Measurements from ENCODE around the gene DACH1. TPM values are rescaled to one million over a fixed set of nuclear protein-coding genes. Genes with fewer than 3 reads are reported as not detected.

Gene DACH1
- total and polyA plus RNA-seq, 12 donors: 3.6 to 20.0 (median 8.8) TPM

DNA sequence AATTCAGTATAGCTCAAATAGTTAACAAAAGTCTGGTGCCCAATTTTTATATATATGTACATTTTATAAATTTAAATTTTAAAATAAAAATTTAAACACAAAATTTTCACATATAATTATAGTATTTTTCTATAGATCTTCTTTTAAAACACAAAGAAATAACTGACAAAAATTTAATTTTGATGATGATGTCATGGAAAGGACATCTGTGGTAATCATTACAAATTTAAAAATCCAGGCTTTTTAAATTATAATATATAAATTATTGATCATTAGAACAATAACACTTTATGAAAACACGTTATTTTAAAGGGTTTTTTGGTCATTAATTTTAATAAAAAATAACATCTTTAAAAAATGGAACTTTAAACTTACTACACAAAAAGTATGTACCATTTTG, 381.1 kb downstream of the DACH1 start:
- no peaks in the 10 kb centered on the region for H3K4me1 ChIP-seq (replicated peaks in 1 of 2)
- H3K27me3 ChIP-seq: no peaks in the 10 kb centered on the region
- WGBS, 4 donors: 86 to 91% (median 87%) methylated on average over 1 of the region's 1 CpG
- no peak for DNase-seq
- no peak overlapping the region for H3K4me3 ChIP-seq
- no peaks in the 10 kb centered on the region for H3K9me3 ChIP-seq (replicated peaks in 1 of 3)
- no peak for TF ChIP-seq POLR2A (IDR thresholded peaks at IDR 0.05)
- TF ChIP-seq, protein P1, sequence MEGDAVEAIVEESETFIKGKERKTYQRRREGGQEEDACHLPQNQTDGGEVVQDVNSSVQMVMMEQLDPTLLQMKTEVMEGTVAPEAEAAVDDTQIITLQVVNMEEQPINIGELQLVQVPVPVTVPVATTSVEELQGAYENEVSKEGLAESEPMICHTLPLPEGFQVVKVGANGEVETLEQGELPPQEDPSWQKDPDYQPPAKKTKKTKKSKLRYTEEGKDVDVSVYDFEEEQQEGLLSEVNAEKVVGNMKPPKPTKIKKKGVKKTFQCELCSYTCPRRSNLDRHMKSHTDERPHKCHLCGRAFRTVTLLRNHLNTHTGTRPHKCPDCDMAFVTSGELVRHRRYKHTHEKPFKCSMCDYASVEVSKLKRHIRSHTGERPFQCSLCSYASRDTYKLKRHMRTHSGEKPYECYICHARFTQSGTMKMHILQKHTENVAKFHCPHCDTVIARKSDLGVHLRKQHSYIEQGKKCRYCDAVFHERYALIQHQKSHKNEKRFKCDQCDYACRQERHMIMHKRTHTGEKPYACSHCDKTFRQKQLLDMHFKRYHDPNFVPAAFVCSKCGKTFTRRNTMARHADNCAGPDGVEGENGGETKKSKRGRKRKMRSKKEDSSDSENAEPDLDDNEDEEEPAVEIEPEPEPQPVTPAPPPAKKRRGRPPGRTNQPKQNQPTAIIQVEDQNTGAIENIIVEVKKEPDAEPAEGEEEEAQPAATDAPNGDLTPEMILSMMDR (IDR thresholded peaks at IDR 0.05): no peak
- H3K27ac ChIP-seq: no peak overlapping the region
- no peaks in the 10 kb centered on the region for H3K36me3 ChIP-seq (replicated peaks in 1 of 2)
- intact Hi-C loops (cut with DNase I): no loop called here

DNA sequence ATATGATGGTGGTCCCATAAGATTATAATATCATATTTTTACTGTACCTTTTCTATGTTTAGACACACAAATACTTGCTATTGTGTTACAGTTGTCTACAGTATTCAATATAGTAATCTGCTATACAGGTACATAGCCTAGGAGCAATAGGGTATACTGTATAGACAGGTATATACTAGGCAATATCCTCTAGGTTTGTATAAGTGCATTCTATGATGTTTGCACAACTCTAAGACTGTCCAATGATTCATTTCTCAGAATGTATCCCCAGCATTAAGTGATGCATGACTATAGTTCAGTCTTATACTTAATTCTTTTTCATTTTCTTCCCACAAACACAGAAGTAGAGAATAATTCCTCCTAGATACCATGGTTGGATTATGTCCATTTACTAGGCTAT, 383.3 kb downstream of the DACH1 start:
- Histone ChIP-seq H3K27ac (no peak overlapping the region), H3K9me3 (replicated peaks in 1 of 3) (no peaks in the 10 kb centered on the region), H3K4me3 (no peak overlapping the region), H3K4me1 (replicated peaks in 1 of 2) (no peaks in the 10 kb centered on the region), H3K27me3 (no peaks in the 10 kb centered on the region), H3K36me3 (replicated peaks in 1 of 2) (no peaks in the 10 kb centered on the region)
- TF ChIP-seq POLR2A (IDR thresholded peaks at IDR 0.05): no peak
- TF ChIP-seq, protein P1 (IDR thresholded peaks at IDR 0.05): no peak
- no peak for DNase-seq
- intact Hi-C loops (cut with DNase I): no loop called here

DNA sequence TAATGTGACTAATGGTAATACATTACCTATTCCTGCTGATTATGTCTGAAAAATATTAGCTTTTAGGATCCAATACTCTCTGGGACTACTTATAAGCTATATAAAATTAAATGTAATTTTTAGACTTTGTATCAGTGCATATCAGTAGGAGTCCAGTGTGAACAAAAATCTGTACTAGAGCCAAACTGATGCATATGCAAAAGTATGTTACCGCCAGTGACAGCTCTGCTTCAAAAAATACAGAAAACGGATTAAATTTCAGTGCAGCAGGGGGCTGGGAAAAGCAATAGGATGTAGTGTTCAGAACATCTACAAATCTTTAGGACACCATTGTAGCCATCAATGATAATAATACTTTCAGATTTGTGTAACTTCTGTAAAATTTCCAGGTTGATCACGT, 385.5 kb downstream of the DACH1 start:
- intact Hi-C loops (cut with DNase I): no loop called here
- Histone ChIP-seq H3K4me3 (no peak overlapping the region), H3K36me3 (replicated peaks in 1 of 2) (no peaks in the 10 kb centered on the region), H3K4me1 (replicated peaks in 1 of 2) (no peaks in the 10 kb centered on the region), H3K27ac (no peak overlapping the region), H3K9me3 (replicated peaks in 1 of 3) (no peaks in the 10 kb centered on the region), H3K27me3 (no peaks in the 10 kb centered on the region)
- WGBS, 4 donors: 92 to 96% (median 94%) methylated on average over 3 of the region's 3 CpGs
- TF ChIP-seq, protein P1 (IDR thresholded peaks at IDR 0.05): no peak
- no peak for TF ChIP-seq POLR2A (IDR thresholded peaks at IDR 0.05)
- no peak for DNase-seq

DNA sequence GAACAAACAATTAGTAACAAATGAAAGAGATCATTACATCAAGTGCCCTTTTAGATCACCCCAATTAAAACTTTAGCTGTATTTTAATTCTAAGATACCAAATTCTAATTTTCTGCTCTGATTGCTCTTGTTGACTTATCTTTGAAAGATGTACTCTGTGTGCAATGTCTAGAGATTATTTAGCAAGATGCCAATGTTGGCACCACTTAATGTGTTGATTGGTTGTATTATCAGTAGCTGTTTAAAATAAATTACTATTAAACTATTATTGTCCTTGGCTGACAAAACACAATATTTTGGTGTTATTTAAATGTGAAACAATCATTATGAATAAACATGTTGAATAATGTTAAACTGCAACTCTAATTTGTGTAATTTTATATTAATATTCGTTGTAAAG, 386.0 kb downstream of the DACH1 start:
- WGBS, 4 donors: 70 to 87% (median 78%) methylated on average over 1 of the region's 1 CpG
- no peak for TF ChIP-seq POLR2A (IDR thresholded peaks at IDR 0.05)
- TF ChIP-seq, protein P1 (IDR thresholded peaks at IDR 0.05): no peak
- Histone ChIP-seq H3K27ac (no peak overlapping the region), H3K9me3 (replicated peaks in 1 of 3) (no peaks in the 10 kb centered on the region), H3K27me3 (no peaks in the 10 kb centered on the region), H3K4me1 (replicated peaks in 1 of 2) (no peaks in the 10 kb centered on the region), H3K36me3 (replicated peaks in 1 of 2) (no peaks in the 10 kb centered on the region), H3K4me3 (no peak overlapping the region)
- intact Hi-C loops (cut with DNase I): no loop called here
- no peak for DNase-seq
